Activated T-helper 17 cell treated with anti-CD3 and anti-CD28 coated beads, Interleukin-2, amount 50 U/mL, for 72 hours (primary cell): ENCODE results near the gene ZNF180. TPM values are rescaled to one million over a fixed set of nuclear protein-coding genes. Genes with fewer than 3 reads are reported as not detected.
"Not testable (repeated sequence)": the region's sequence is repeated elsewhere in the genome, so short reads cannot be mapped to it uniquely, and the experiment has no call there.

ENCODE experiments used
- ATAC-seq: fragments of 150-1000 bp; cut with Tn5 transposase; replicated peaks from 2 replicates; pipeline ENCODE4 v1.10.0; 2021; ENCODE audit warnings: mild to moderate bottlenecking, moderate library complexity
- H3K27ac Mint-ChIP-seq: one replicate; pipeline ENCODE4 v1.8.0; 2022; ENCODE audit warnings: mixed read lengths
- H3K27me3 Mint-ChIP-seq: one replicate; pipeline ENCODE4 v1.8.0; 2022; ENCODE audit warnings: mixed read lengths
- H3K36me3 Mint-ChIP-seq: one replicate; pipeline ENCODE4 v1.8.0; 2022; ENCODE audit warnings: low read depth, mild to moderate bottlenecking, mixed read lengths
- H3K4me1 Mint-ChIP-seq: one replicate; pipeline ENCODE4 v1.8.0; 2022; ENCODE audit warnings: mixed read lengths
- H3K4me3 Mint-ChIP-seq: one replicate; pipeline ENCODE4 v1.8.0; 2022; ENCODE audit warnings: mild to moderate bottlenecking, mixed read lengths
- H3K9me3 Mint-ChIP-seq: one replicate; pipeline ENCODE4 v1.8.0; 2022; ENCODE audit warnings: mixed read lengths
- total RNA-seq, 2 donors: library from RNA; stranded (reverse); gene quantifications; one replicate each; pipeline ENCODE4 v1.2.3, GENCODE V29; 2022

ZNF180 gene
- total RNA-seq, result 10 to 100 TPM in 1 of 2 donors, 1 to 10 TPM in 1; 9.9 to 10.9 TPM

DNA sequence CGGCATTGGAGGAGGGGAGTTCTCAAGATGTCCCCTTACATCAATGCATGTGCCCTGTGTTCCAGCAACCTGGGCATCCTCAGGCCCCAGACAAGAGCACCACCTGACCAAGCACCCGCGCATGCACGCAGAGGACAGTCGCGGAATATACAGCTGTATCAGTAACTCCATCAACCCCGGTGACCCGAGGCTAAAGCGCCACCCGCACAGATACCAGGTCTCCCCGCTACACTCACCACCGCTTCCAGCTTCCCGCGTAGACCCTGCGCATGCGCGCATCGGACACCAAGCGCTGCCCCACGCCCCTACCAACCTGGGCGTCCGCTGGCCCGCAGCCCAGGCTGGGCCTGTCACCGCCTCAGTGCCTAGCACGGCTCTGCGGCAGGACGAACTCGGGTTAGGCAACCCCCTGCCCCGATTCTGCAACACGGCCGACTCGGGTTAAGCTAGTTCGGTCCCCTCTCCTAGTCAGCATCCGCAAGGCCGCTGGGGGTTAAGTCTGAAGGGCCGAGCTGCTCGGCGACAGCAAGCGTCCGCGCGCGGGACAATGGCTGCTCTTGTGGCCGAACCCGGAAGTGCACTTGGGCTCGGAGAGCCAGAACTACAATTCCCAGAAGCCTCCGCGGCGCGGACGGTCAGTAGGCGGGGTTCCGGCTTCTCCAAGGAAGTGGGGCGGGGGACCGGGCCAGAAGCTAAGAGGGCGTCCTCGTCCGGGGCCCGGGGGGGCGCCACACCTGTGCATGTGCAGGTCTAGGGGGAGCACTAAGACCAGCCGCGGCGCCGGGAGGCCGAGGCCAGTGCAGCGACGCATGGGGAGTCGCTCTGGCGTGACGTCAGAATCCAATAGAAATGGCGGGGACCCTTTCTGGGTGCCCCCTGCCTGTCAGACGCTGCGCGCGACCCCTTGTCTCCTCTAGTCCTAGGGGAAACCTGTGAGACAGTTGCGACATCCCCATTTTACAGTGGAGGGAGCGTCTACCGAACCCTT, at the start of gene ZNF180:
ZNF180 (minus strand) TSS at position 561 of the 988 bp plus-strand sequence. CDS start 3,188 bp downstream, outside the sequence.
- Mint-ChIP-seq H3K4me3 (peak within 1 kb of the TSS; percentile 97), H3K36me3 (peaks cover 51% of the 10 kb centered on the region), H3K27me3 (peaks cover 9% of the 10 kb centered on the region), H3K27ac (peak within 1 kb of the TSS; percentile 82), H3K9me3 (peaks cover 39% of the 10 kb centered on the region), H3K4me1 (peaks cover 26% of the 10 kb centered on the region)
- ATAC-seq, result peak; percentile 91

DNA sequence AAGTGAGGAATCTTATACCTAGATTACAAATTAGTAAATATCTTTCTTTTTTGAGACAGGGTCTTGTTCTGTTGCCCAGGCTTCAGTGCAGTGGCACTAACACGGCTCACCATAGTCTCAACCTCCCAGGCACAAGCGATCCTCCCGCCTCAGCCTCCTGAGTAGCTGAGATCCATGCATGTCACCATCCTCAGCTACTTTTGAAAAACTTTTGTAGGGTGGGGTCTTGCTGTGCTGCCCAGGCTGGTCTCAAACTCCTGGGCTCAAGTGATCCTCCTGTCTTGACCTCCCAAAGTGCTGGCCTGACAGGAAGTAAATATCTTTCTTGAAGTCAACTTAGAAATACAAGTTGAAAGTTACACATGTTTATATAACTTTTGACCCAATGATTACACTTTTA, 49.2 kb upstream of the ZNF180 start:
- H3K9me3 Mint-ChIP-seq, result peaks cover 12% of the 10 kb centered on the region
- H3K27me3 Mint-ChIP-seq, result peaks cover 8% of the 10 kb centered on the region
- no peak for ATAC-seq
- no peak overlapping the region for H3K27ac Mint-ChIP-seq
- no peaks in the 10 kb centered on the region for H3K36me3 Mint-ChIP-seq
- no peaks in the 10 kb centered on the region for H3K4me1 Mint-ChIP-seq
- H3K4me3 Mint-ChIP-seq, result no peak overlapping the region

DNA sequence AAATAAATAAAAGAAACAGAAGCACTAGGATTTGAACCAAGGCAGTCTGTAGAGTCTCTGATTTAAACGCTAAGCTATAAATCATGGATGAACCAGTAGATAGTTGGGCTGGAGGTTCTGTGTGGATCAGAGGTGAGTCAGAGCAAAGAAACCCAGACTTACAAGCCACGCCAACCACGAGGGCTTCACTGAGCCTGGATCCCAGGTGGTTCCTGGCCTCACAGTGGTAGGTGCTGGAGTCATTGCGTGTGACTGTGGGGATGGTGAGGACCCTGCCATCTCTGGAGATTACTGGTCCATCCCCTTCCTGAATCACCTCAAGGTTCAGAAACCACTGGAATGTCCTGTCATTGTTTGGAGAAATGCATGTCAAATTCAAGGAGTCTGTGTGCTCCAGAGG, 48.4 kb upstream of the ZNF180 start:
- H3K4me3 Mint-ChIP-seq, result no peak overlapping the region
- H3K27me3 Mint-ChIP-seq, result peaks cover 12% of the 10 kb centered on the region
- H3K27ac Mint-ChIP-seq, result no peak overlapping the region
- H3K9me3 Mint-ChIP-seq, result peaks cover 20% of the 10 kb centered on the region
- H3K4me1 Mint-ChIP-seq, result no peaks in the 10 kb centered on the region
- H3K36me3 Mint-ChIP-seq, result no peaks in the 10 kb centered on the region
- ATAC-seq, result no peak

DNA sequence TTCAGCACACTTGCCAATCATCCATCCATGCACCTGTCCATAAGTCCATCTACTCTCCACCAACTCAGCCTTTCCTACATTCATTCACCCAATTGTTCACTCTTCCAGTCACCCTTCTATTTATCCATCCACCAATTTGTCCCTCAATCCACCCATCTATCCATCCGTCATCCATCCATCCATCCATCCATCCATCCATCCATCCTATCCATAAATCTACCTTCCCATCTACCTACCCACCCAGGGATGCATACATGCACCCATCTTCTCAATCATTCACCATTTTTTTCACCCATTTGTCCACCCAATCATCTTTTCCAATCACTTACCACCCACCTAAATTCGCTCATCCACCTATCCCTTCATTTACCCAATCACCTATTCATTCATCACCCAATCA, 43.7 kb upstream of the ZNF180 start:
- Mint-ChIP-seq H3K27ac (no peak overlapping the region), H3K4me1 (no peaks in the 10 kb centered on the region), H3K4me3 (no peak overlapping the region), H3K27me3 (peaks cover 21% of the 10 kb centered on the region), H3K36me3 (no peaks in the 10 kb centered on the region), H3K9me3 (peaks cover 28% of the 10 kb centered on the region)
- no peak for ATAC-seq

DNA sequence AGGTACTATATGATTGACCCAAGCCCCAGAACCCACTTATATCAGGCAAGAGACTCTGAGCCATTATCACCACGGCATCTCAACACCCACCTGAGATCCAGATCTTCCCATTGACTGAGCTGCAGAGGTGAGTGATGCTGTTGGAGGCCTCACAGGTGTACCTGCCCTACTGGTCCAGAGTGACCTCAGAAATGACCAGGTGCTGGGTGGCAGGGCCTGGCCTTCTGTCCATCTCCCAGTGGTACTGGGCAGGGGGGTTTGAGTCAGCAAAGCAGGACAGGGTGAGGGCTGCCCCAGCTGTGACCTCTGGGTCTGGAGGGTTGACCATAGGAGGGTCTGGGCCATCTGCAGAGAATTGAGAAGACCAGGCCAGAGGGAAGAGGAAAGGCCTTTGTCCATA, 42.3 kb upstream of the ZNF180 start:
- no peak overlapping the region for H3K27ac Mint-ChIP-seq
- H3K4me1 Mint-ChIP-seq, result no peaks in the 10 kb centered on the region
- no peak for ATAC-seq
- no peak overlapping the region for H3K4me3 Mint-ChIP-seq
- H3K9me3 Mint-ChIP-seq, result peaks cover 35% of the 10 kb centered on the region
- H3K27me3 Mint-ChIP-seq, result peaks cover 28% of the 10 kb centered on the region
- H3K36me3 Mint-ChIP-seq, result no peaks in the 10 kb centered on the region

DNA sequence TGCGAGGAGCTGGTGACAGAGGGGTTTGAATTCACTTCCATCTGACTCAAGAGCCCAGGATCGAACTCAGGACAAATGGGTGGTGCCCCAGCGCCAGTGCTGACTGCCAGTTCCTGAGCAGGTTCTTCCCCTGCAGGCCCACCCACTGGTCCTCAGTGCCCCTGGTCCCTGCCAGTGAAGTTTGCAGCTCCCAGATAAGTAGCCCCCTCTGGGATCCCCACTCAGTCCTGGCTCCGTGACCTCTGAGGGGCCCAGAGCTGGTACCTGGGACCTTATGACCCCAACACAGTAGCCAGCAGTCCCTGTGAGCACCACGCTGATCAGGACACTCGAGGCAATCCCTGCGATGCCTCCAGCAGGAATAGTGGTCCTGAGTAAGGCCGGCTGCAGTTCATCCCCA, 40.4 kb upstream of the ZNF180 start:
- Mint-ChIP-seq H3K4me1 (no peaks in the 10 kb centered on the region), H3K4me3 (no peak overlapping the region), H3K9me3 (peaks cover 36% of the 10 kb centered on the region), H3K27ac (no peak overlapping the region), H3K36me3 (no peaks in the 10 kb centered on the region), H3K27me3 (peaks cover 32% of the 10 kb centered on the region)
- no peak for ATAC-seq

DNA sequence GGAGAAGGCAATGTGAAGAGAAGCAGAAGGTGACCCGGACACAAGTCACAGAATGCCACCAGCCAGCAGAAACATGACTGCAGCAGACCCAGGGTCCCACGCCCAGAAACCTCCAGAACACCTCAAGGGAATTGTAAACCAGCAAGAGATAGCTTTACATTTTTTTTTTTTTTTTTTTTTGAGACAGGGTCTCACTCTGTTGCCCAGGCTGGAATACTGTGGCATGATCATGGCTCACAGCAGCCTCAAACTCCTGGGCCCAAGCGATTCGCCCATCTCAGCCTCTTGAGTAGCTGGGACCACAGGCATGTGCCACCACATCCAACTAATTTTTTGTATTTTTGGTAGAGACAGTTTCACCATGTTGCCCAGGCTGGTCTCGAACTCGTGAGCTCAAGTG, 39.7 kb upstream of the ZNF180 start:
- no peak for ATAC-seq
- peaks cover 32% of the 10 kb centered on the region for H3K27me3 Mint-ChIP-seq
- H3K9me3 Mint-ChIP-seq, result peaks cover 39% of the 10 kb centered on the region
- H3K4me1 Mint-ChIP-seq, result no peaks in the 10 kb centered on the region
- no peaks in the 10 kb centered on the region for H3K36me3 Mint-ChIP-seq
- no peak overlapping the region for H3K4me3 Mint-ChIP-seq
- H3K27ac Mint-ChIP-seq, result no peak overlapping the region

DNA sequence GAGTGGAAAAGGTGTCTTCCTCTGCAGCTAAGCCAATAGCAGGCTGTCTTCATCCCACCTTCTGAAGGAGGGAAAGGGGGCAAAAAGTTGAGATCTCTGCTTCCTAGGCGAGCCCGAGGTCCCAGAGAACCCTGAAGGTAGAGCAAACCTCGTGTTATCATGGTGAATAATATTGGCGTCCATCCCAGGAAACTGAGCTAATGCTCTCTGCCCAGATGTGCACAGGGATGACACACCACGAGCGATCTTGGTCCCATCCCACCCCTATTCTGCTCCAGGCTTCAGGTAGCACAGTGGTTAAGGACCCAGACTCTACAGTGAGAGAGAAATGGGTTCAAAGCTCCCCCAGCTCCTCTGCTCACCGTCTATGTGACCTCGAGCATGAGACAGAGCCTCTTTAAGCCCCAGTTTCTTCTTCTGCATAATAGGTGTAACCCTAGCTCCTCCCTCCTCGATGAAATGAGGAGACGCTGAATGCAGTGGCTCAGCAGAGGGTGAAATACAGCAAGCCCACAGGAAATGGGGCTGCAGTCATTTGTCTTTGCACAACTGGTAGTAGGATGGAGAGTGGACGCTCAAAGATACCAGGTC, 39.0 kb upstream of the ZNF180 start:
- H3K4me1 Mint-ChIP-seq, result no peaks in the 10 kb centered on the region
- H3K4me3 Mint-ChIP-seq, result no peak overlapping the region
- H3K27me3 Mint-ChIP-seq, result peaks cover 31% of the 10 kb centered on the region
- no peaks in the 10 kb centered on the region for H3K36me3 Mint-ChIP-seq
- H3K9me3 Mint-ChIP-seq, result peaks cover 35% of the 10 kb centered on the region
- H3K27ac Mint-ChIP-seq, result no peak overlapping the region
- ATAC-seq, result no peak

DNA sequence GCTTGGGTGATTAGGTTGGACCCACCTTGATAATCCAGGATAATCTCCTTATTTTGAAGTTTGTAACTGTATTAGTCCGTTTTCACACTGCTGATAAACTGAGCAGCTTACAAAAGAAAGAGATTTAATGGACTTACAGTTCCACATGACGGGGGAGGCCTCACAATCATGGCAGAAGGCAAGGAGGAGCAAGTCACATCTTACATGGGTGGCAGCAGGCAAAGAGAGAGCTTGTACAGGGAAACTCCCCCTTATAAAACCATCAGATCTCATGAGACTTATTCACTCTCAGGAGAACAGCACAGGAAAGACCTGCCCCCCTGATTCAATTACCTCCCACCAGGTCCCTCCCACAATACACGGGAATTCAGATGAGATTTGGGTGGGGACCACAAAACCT, 35.0 kb upstream of the ZNF180 start:
- H3K27me3 Mint-ChIP-seq, result peaks cover 30% of the 10 kb centered on the region
- H3K4me1 Mint-ChIP-seq, H3K4me3 Mint-ChIP-seq, ATAC-seq, H3K27ac Mint-ChIP-seq, H3K36me3 Mint-ChIP-seq: not testable (repeated sequence)
- peaks cover 28% of the 10 kb centered on the region for H3K9me3 Mint-ChIP-seq

DNA sequence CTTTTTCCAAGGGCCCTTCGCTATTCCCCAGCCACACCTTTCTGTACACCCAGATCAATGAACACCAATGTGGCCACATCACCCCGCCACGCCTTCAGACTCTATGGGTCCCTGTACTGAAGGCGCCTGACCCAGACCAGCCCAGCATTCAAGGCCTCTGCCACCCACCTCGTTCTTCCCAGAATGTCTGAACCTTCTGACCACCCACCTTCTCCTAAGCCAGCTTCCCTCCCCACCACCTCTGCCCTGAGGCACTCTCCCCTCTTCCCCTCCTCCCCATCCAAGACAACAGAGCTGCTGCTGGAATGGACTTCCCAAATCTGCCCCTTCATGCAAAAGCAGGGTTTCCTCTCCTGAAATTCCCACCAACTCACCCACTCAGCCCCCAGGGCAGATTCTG, 32.5 kb upstream of the ZNF180 start:
- no peaks in the 10 kb centered on the region for H3K36me3 Mint-ChIP-seq
- peaks cover 23% of the 10 kb centered on the region for H3K27me3 Mint-ChIP-seq
- H3K4me3 Mint-ChIP-seq, result no peak overlapping the region
- peaks cover 20% of the 10 kb centered on the region for H3K9me3 Mint-ChIP-seq
- H3K4me1 Mint-ChIP-seq, result peaks cover 5% of the 10 kb centered on the region
- H3K27ac Mint-ChIP-seq, result no peak overlapping the region
- no peak for ATAC-seq

DNA sequence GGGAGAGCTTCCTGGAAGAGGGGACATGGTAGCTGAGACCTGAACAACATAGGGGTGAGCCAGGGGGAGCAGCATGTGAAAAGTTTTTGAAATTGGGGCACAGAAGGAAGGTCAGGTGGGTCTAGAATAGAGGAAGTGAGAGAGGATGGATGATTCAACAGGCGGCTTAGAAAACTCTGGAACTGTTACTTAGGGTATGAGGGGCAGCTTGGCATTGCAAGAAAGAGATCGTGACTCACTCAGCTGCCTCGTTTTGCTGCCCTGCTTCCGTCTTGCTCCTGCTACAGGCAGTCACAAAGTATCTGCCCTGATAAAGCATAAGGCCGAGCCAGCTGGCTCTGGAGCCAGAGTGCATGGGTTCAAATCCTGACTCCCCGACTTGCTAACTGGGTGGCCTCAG, 30.5 kb upstream of the ZNF180 start:
- peaks cover 15% of the 10 kb centered on the region for H3K9me3 Mint-ChIP-seq
- H3K36me3 Mint-ChIP-seq, result no peaks in the 10 kb centered on the region
- H3K4me1 Mint-ChIP-seq, result peaks cover 5% of the 10 kb centered on the region
- ATAC-seq, result no peak
- H3K4me3 Mint-ChIP-seq, result no peak overlapping the region
- H3K27ac Mint-ChIP-seq, result no peak overlapping the region
- peaks cover 19% of the 10 kb centered on the region for H3K27me3 Mint-ChIP-seq

DNA sequence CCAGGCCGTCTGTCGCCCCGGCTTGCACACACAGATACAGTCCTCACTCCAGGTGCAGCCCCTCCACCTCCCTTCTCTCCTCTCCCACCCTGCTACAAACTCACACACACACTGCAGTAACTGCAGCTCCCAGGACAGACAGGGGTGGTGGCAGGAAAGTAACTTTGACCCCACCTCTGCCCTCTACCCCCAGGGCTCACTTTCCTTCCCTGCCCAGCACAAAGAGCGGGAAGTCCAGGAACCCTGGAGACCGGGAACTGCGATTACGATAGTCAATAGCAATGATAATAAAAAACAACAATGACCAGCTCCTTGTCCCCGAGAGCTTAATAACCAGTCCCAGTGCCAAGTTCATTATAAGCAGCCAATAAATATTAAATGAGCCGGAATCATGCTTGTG, 29.2 kb upstream of the ZNF180 start, which contains the start of gene CEACAM20:
CEACAM20 (minus strand) TSS at position 140 of the 400 bp plus-strand sequence. CDS start 166 bp downstream, outside the sequence.
- H3K27me3 Mint-ChIP-seq, result peaks cover 19% of the 10 kb centered on the region
- ATAC-seq, result no peak
- H3K4me3 Mint-ChIP-seq, result no peak within 1 kb of the TSS
- H3K9me3 Mint-ChIP-seq, result peaks cover 12% of the 10 kb centered on the region
- H3K36me3 Mint-ChIP-seq, result no peaks in the 10 kb centered on the region
- H3K27ac Mint-ChIP-seq, result no peak within 1 kb of the TSS
- peaks cover 5% of the 10 kb centered on the region for H3K4me1 Mint-ChIP-seq

DNA sequence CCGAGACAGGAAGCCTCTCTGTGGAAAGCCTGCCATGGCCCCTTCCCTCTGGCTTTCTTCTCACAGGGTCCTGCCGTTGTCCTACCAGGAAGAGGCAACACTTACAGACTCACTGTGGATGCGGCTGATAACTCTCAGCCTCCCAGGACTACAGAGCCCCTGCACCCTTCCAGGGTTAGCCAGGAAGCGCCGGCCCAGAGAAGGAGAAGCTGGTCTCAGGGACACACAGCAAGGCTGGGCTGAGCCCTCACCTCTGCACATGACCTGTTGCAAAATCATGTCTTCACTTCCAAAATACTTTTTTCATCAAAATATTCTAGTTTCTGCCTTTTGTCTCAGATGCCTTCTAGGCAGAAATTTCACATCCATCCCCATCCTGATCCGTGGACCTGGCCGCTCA, 27.2 kb upstream of the ZNF180 start:
- no peak for ATAC-seq
- H3K4me1 Mint-ChIP-seq, result peaks cover 5% of the 10 kb centered on the region
- H3K9me3 Mint-ChIP-seq, result peaks cover 13% of the 10 kb centered on the region
- no peaks in the 10 kb centered on the region for H3K36me3 Mint-ChIP-seq
- H3K4me3 Mint-ChIP-seq, result no peak overlapping the region
- H3K27ac Mint-ChIP-seq, result no peak overlapping the region
- peaks cover 10% of the 10 kb centered on the region for H3K27me3 Mint-ChIP-seq

DNA sequence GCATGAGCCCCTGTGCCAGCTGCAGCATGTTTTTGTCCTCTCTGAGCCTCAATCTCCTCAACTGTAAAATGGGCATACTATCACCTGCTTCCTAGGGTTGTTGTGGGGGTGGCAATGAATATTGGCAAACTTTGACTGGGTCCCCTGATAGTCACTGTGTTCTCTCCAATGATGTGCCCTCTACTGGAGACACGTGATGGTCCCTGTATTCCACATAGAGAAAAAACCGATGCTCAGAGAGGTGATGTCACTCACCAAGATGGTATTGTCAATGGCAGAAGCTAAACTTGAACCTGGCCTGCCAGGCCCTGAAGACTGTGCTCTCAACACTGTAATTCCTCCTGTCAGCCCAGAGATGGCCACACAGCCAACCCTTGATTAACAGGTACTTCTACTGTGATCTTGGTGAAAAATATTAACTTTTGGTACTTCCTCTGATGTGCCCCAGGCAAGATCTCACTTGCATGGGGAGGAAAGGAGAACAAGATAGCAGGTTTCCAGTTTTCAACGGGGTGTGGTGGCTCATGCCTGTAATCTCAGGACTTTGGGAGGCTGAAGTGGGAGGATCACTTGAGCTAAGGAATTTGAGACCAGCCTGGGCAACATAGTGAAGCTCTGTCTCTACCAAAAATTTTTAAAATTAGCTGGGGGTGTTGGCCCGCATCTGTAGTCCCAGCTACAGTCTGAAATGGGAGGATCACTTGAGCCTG, 25.6 kb upstream of the ZNF180 start:
- peaks cover 13% of the 10 kb centered on the region for H3K9me3 Mint-ChIP-seq
- peaks cover 5% of the 10 kb centered on the region for H3K4me1 Mint-ChIP-seq
- ATAC-seq, result no peak
- H3K27ac Mint-ChIP-seq, result no peak overlapping the region
- no peak overlapping the region for H3K4me3 Mint-ChIP-seq
- peaks cover 8% of the 10 kb centered on the region for H3K27me3 Mint-ChIP-seq
- H3K36me3 Mint-ChIP-seq, result no peaks in the 10 kb centered on the region
